Vagina (tissue), 2 donors: ENCODE results near the gene NETO1. TPM values are rescaled to one million over a fixed set of nuclear protein-coding genes. Genes with fewer than 3 reads are reported as not detected.

ENCODE experiments used
- DNase-seq, 2 donors: peaks; one replicate each; pipeline ENCODE4 v3.0.0-alpha.2; 2017; ENCODE audit errors: extremely low spot score in 2 of 2
- H3K27ac ChIP-seq: fragments of 200-600 bp; sonication (generic); one replicate; pipeline ENCODE4 v1.5.1; 2019
- H3K27me3 ChIP-seq: fragments of 200-600 bp; sonication (generic); one replicate; pipeline ENCODE4 v1.5.1; 2019
- H3K36me3 ChIP-seq, 2 donors: fragments of 200-600 bp; sonication (generic); one replicate each; pipeline ENCODE4 v1.5.1; 2017 to 2019
- H3K4me1 ChIP-seq: fragments of 200-600 bp; sonication (generic); one replicate; pipeline ENCODE4 v1.5.1; 2019
- H3K4me3 ChIP-seq, 2 donors: fragments of 200-600 bp; sonication (generic); 1 replicate in 1 of 2; 2 replicates in 1 of 2; pipeline ENCODE4 v1.5.1; 2016 to 2019
- H3K9me3 ChIP-seq: fragments of 200-600 bp; sonication (generic); one replicate; pipeline ENCODE4 v1.5.1; 2019
- POLR2A ChIP-seq, 2 donors: fragments of 450-650 bp; IDR thresholded peaks; one replicate each; pipeline ENCODE4 v1.6.1; 2017; ENCODE audit warnings: antibody characterized with exemption in 2 of 2, mild to moderate bottlenecking in 2 of 2, moderate library complexity in 2 of 2
- POLR2AphosphoS5 ChIP-seq, 2 donors: sonication (generic); formaldehyde crosslinking; IDR thresholded peaks; one replicate each; pipeline ENCODE4 v1.9.0; 2017; ENCODE audit warnings: antibody characterized with exemption in 2 of 2, mild to moderate bottlenecking in 2 of 2, low read depth in 1 of 2; ENCODE audit not compliant: insufficient read depth in 1 of 2
- intact Hi-C: fragments of 100-400 bp; cut with DNase I; formaldehyde crosslinking; loops from one replicate; pipeline ENCODE4 v1.15.1; 2023
- total RNA-seq: library from RNA; depleted of rRNA; stranded (reverse); fragments of >200 nt; gene quantifications from one replicate; pipeline ENCODE4 v1.2.3, GENCODE V29; 2016
- TF ChIP-seq, protein P1 (sequence below), 3 experiments: fragments of 450-650 bp in 2 of 3; fragments of 200-600 bp in 1 of 3; sonication (generic) in 1 of 3; IDR thresholded peaks; one replicate each; pipeline ENCODE4 v1.5.1; 2017 to 2019; ENCODE audit warnings: antibody characterized with exemption in 3 of 3, mild to moderate bottlenecking in 2 of 3, moderate library complexity in 2 of 3

Gene NETO1
- total RNA-seq, 1 donor from 2014 or later: not detected

DNA sequence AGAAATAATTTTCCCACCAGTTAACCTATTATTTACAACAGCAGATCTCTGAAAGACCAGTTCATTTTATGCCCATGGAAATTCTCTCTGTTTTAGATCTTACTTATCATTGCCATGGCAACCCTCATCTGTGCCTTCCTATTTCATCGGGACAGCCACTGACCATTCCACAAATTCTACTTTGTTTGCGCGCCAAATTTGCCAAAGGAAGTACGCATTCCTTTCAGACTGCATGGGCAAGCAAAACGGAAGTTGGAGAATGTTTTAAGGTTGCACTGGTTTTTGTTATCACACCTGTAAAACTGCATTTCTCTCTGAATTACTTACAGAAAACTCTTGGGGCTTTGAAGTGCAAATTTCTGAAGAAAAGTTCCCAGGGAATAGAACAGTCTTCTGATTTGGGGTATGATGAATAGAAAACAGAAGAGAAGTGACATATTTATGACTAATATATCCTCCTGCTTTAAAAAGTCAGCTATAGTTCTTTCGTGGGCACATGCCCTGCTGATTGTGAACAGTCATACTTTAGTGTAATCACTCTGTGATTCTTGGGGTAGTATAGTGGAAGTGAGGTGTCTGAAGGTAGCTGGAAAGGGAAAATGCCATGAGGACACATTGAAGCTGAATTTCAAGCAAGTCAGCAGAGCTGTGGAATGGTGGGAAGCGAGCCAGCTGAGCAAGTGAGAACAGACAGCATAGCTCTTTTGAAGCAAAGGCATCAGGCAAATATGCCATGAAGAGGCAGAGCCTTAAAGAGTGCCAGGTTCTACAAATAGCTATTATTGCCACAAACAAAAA lies 20.9 kb downstream of the NETO1 start:
- Histone ChIP-seq H3K4me3 (no peak overlapping the region), H3K27ac (no peak overlapping the region), H3K36me3 (no peaks in the 10 kb centered on the region), H3K4me1 (no peaks in the 10 kb centered on the region), H3K9me3 (no peaks in the 10 kb centered on the region), H3K27me3 (no peaks in the 10 kb centered on the region)
- intact Hi-C loops: no loop called here
- DNase-seq: no peak
- no peak for TF ChIP-seq POLR2A (IDR thresholded peaks at IDR 0.05)
- TF ChIP-seq, protein P1, sequence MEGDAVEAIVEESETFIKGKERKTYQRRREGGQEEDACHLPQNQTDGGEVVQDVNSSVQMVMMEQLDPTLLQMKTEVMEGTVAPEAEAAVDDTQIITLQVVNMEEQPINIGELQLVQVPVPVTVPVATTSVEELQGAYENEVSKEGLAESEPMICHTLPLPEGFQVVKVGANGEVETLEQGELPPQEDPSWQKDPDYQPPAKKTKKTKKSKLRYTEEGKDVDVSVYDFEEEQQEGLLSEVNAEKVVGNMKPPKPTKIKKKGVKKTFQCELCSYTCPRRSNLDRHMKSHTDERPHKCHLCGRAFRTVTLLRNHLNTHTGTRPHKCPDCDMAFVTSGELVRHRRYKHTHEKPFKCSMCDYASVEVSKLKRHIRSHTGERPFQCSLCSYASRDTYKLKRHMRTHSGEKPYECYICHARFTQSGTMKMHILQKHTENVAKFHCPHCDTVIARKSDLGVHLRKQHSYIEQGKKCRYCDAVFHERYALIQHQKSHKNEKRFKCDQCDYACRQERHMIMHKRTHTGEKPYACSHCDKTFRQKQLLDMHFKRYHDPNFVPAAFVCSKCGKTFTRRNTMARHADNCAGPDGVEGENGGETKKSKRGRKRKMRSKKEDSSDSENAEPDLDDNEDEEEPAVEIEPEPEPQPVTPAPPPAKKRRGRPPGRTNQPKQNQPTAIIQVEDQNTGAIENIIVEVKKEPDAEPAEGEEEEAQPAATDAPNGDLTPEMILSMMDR (IDR thresholded peaks at IDR 0.05): no peak

DNA sequence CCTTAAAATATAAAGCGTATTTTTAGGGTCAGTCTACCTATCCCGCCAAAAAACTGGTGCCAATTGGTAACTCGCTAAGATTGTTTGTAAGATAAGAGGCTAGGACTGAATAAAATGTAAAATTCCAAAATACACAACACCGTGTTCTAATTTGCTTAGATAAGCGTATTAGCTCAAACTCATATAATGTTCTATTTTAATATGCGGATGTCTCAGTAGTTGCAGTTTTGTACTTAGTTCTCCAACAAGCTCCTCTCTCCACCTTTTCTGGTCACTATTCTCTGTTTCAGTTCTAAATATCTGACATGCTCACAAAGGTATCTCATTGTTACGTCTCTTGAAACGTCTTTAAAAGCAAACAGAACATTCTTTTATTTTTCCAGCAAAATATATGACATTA lies 24.0 kb downstream of the NETO1 start:
- Histone ChIP-seq H3K27ac (no peak overlapping the region), H3K36me3 (no peaks in the 10 kb centered on the region), H3K4me3 (no peak overlapping the region), H3K4me1 (no peaks in the 10 kb centered on the region), H3K27me3 (no peaks in the 10 kb centered on the region), H3K9me3 (no peaks in the 10 kb centered on the region)
- no peak for DNase-seq
- intact Hi-C loops: no loop called here
- no peak for TF ChIP-seq POLR2AphosphoS5 (IDR thresholded peaks at IDR 0.05; ENCODE audit: insufficient read depth in 1 of 2, low read depth in 1 of 2)
- no peak for TF ChIP-seq POLR2A (IDR thresholded peaks at IDR 0.05)
- TF ChIP-seq, protein P1 (IDR thresholded peaks at IDR 0.05): no peak

DNA sequence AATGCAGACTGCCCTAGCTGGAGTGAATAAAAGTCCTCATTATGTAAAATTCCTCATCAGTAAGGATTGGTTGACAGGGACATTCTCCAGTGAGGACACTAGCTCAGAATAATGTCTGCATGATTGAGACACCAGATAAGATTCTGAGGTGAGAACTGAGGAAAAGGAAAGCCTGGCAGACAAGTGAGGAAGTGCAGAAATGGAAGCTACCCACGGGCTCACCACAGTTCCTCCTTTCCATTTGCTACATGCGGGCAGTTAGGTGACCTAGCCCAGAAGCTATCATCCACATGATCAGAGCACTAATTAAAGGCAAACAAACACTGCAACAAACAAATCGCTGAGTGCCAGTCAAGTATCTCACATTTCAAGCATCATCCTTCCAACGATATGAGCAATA lies 27.7 kb downstream of the NETO1 start:
- no peak overlapping the region for H3K4me3 ChIP-seq
- H3K27me3 ChIP-seq: no peaks in the 10 kb centered on the region
- no peaks in the 10 kb centered on the region for H3K4me1 ChIP-seq
- no peaks in the 10 kb centered on the region for H3K36me3 ChIP-seq
- DNase-seq: no peak
- intact Hi-C loops: no loop called here
- no peaks in the 10 kb centered on the region for H3K9me3 ChIP-seq
- H3K27ac ChIP-seq: no peak overlapping the region
- TF ChIP-seq, protein P1 (IDR thresholded peaks at IDR 0.05): no peak
- no peak for TF ChIP-seq POLR2AphosphoS5 (IDR thresholded peaks at IDR 0.05; ENCODE audit: insufficient read depth in 1 of 2, low read depth in 1 of 2)
- TF ChIP-seq POLR2A (IDR thresholded peaks at IDR 0.05): no peak

DNA sequence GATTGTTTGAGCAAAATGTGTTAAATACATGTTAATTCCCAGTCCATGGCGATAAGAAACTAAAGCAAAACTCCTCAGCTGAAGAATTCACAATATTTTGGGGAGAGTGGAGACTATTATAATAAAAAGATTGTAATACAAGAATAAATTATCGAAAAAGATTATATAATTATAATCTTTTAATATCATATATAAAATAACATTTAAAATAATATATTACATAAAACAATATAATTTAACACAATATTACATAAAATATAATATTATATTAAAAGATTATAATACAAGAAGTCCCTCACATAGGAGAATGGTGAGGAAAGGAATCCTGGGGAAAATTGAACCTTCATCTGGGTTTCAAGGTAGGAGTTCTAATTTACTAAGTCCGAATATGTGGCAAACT lies 33.1 kb downstream of the NETO1 start:
- no peak for DNase-seq
- Histone ChIP-seq H3K36me3 (no peaks in the 10 kb centered on the region), H3K9me3 (no peaks in the 10 kb centered on the region), H3K4me1 (no peaks in the 10 kb centered on the region), H3K27ac (no peak overlapping the region), H3K4me3 (no peak overlapping the region), H3K27me3 (no peaks in the 10 kb centered on the region)
- no peak for TF ChIP-seq POLR2AphosphoS5 (IDR thresholded peaks at IDR 0.05; ENCODE audit: insufficient read depth in 1 of 2, low read depth in 1 of 2)
- no peak for TF ChIP-seq POLR2A (IDR thresholded peaks at IDR 0.05)
- TF ChIP-seq, protein P1 (IDR thresholded peaks at IDR 0.05): no peak
- intact Hi-C loops: no loop called here

DNA sequence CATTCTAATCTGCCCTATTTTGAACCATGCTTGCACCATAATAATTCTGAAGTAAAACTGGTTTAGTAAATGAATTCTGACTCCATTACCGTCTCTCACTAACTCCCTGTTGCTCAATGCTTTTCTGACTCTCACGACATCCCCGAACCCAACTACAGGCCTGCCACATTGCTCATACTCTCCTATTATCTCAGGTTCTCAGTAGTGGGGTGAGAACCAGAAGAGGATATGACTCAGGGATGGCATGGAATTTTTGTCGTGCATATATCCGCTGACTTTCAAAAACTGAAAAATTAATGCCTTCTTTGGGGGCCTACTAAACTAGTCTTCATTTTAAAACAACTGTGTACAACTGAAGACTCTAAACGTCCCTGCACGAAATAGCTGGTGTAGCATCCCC lies 34.3 kb downstream of the NETO1 start:
- no peak for TF ChIP-seq POLR2A (IDR thresholded peaks at IDR 0.05)
- TF ChIP-seq POLR2AphosphoS5 (IDR thresholded peaks at IDR 0.05; ENCODE audit: insufficient read depth in 1 of 2, low read depth in 1 of 2): no peak

More for the DNA sequence above, 34.3 kb downstream of the NETO1 start:
- DNase-seq: no peak
- no peaks in the 10 kb centered on the region for H3K9me3 ChIP-seq
- intact Hi-C loops: no loop called here
- H3K4me1 ChIP-seq: no peaks in the 10 kb centered on the region
- no peaks in the 10 kb centered on the region for H3K27me3 ChIP-seq
- H3K4me3 ChIP-seq: no peak overlapping the region
- H3K27ac ChIP-seq: no peak overlapping the region
- no peaks in the 10 kb centered on the region for H3K36me3 ChIP-seq
